ENCODE measurements around the gene GSTA3.

- no peak for TF ChIP-seq MAX (IDR thresholded peaks at IDR 0.05; ENCODE audit: low read depth)
- TF ChIP-seq REST (IDR thresholded peaks at IDR 0.05; ENCODE audit: low read depth, low read length), result no peak
- no peak for TF ChIP-seq FOXJ3 (CRISPR knock-in tag; IDR thresholded peaks at IDR 0.05)
- no peak for TF ChIP-seq CTCF (IDR thresholded peaks at IDR 0.05)
- no peak for TF ChIP-seq GABPA (IDR thresholded peaks at IDR 0.05; ENCODE audit: low read depth)
- TF ChIP-seq FOSL2 (IDR thresholded peaks at IDR 0.05; ENCODE audit: borderline replicate concordance, low read depth), result no peak
- no peak for TF ChIP-seq RFX5 (IDR thresholded peaks at IDR 0.05; ENCODE audit: low read length)
- TF ChIP-seq POLR2AphosphoS5 (IDR thresholded peaks at IDR 0.05; ENCODE audit: low read depth, low read length), result no peak
- TF ChIP-seq TAF1 (IDR thresholded peaks at IDR 0.05; ENCODE audit: borderline replicate concordance, low read depth, low read length), result no peak
- no peak for TF ChIP-seq TEAD4 (IDR thresholded peaks at IDR 0.05; ENCODE audit: borderline replicate concordance, insufficient read depth)
- TF ChIP-seq RAD21 (IDR thresholded peaks at IDR 0.05; ENCODE audit: low read length), result no peak
- no peak for TF ChIP-seq EP300 (IDR thresholded peaks at IDR 0.05; ENCODE audit: borderline replicate concordance in 1 of 2, low read depth in 1 of 2, low read length in 1 of 2)
Observed at GRCh38 chr6:52958546-52959255, 49.2 kb upstream of the GSTA3 start.

Data from SK-N-SH (cell line).